Stimulated activated effector memory CD8-positive, alpha-beta T cell treated with anti-CD3 and anti-CD28 coated beads, Interleukin-12 subunit alpha, Interleukin-12 subunit beta, amount 100 ng/mL, for 72 hours (primary cell): ENCODE data around the gene RGPD6.
"Not testable (repeated sequence)": the region's sequence is repeated elsewhere in the genome, so short reads cannot be mapped to it uniquely, and the experiment has no call there.

Source experiments
- ATAC-seq: fragments of 150-1000 bp; cut with Tn5 transposase; 2 replicates; pipeline ENCODE4 v1.10.0; 2021
- DNase-seq, 2 donors: peaks; one replicate each; pipeline ENCODE4 v3.0.0; 2021 to 2022; ENCODE audit warnings: low spot score in 2 of 2
- H3K27ac Mint-ChIP-seq: one replicate; pipeline ENCODE4 v1.8.0; 2022; ENCODE audit warnings: mild to moderate bottlenecking, mixed read lengths
- H3K36me3 Mint-ChIP-seq: one replicate; pipeline ENCODE4 v1.8.0; 2022; ENCODE audit warnings: mild to moderate bottlenecking, mixed read lengths
- H3K4me1 Mint-ChIP-seq: one replicate; pipeline ENCODE4 v1.8.0; 2022; ENCODE audit warnings: mixed read lengths
- H3K4me3 Mint-ChIP-seq: one replicate; pipeline ENCODE4 v1.8.0; 2022; ENCODE audit warnings: mild to moderate bottlenecking, mixed read lengths
- H3K9me3 Mint-ChIP-seq: one replicate; pipeline ENCODE4 v1.8.0; 2022; ENCODE audit warnings: mixed read lengths

The RGPD6 gene

DNA sequence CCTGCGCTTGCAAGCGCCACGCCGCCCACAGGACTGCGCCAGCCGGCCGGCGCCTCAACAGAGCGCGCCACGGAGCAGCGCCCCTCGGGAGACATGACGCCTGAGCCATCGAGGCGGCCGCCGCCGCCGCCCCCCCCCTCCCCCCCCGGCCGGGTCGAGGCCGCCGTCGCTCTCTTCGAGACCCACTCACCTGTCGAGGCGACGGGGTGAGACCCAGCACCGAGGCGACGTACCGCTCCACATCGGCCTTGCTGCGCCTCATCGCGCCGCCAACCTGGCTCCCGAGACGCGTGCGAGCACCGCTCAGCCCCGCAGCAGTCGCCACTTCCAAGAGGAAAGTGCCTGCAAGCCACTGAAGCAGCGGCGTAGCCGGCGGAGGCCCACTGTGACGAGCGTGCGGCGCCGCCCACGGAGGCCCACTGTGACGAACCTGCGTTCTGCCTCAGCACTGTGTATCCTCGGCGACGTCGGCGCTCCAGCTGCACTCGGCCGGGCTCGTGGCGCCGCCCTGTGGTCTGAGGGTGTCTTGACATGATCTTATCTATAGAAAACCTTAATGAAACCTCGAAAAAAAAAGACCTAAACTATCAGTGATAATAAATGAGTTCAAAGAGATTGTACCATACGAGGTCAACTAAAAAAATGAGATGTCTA is at the start of gene RGPD6:
Gene RGPD6 (minus strand): TSS at position 460 of the 654 bp plus-strand sequence. CDS start 198 bp downstream, at position 262.
- H3K9me3 Mint-ChIP-seq, DNase-seq, H3K4me1 Mint-ChIP-seq, H3K4me3 Mint-ChIP-seq, H3K27ac Mint-ChIP-seq, H3K36me3 Mint-ChIP-seq: not testable (repeated sequence)
- peak; percentile 100 for ATAC-seq

- H3K27ac Mint-ChIP-seq, H3K9me3 Mint-ChIP-seq, DNase-seq, H3K4me1 Mint-ChIP-seq, H3K36me3 Mint-ChIP-seq, H3K4me3 Mint-ChIP-seq: not testable (repeated sequence)
- peak; percentile 24 for ATAC-seq
Observed at GRCh38 chr2:110619326-110619939, 42.4 kb upstream of the RGPD6 start.

DNA sequence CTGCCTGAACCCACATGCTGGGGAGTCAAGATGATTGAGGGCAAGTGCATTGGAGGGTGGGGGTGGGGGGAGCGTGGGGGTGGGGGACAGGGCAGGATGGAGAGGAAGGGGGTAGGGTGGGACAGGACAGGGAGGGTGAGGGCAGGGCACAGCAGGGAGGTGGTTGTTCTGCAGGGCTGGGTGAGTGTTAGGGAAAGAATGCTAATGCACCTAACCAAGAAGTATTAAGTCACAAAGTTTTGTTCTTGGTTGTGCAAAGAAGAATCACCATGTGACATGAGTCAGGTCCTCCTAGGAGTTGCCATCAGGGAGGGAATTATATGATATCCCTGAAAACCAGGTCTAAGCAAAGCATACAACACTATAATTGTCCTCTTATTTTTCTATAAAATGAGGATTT is 36.9 kb upstream of the RGPD6 start:
- not testable (repeated sequence) for H3K4me1 Mint-ChIP-seq, H3K36me3 Mint-ChIP-seq, ATAC-seq

GRCh38 chr2:110610613-110611250 is 33.7 kb upstream of the RGPD6 start:
- not testable (repeated sequence) for H3K4me1 Mint-ChIP-seq, H3K9me3 Mint-ChIP-seq, H3K4me3 Mint-ChIP-seq, DNase-seq, H3K36me3 Mint-ChIP-seq, H3K27ac Mint-ChIP-seq
- peak; percentile 68 for ATAC-seq

More for the DNA sequence above, 36.9 kb upstream of the RGPD6 start:
- H3K9me3 Mint-ChIP-seq, DNase-seq, H3K4me3 Mint-ChIP-seq, H3K27ac Mint-ChIP-seq: not testable (repeated sequence)

DNA sequence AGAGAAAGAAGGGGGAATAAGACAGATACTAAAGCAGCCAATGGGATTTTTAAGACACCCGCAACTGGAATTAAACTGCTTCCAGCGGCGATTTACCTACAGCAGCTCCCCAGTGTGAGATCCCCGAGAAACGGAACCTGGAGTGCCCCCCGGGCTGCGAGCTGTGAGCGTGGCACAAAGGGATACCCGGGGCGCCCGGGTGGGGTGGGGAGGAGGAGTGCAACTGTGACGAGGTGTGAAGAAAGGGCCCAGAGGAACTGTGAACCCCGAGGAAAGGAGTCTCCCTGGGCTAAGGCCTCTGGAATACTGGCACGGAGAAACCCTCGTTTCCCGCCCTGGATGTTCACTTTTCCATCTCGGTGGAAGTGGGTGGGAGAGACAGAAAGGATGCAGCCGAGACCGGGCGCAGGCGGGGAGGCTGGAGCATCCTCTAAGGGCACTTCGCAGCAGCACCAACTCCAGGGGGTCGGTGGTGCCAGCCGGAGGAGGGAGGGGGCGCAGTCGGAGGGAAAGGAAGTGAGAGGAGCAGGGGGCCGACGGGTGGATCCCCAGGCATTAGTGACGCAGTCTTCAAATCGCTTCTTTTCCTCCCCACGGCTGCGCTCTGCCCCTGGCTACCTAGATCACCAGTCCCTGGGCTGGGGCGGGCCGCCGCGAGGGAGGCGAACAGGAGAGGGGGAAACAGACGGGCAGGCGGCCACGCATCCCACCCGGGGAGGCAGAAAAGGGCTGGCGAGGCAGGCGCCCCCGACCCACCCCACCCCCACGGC is 33.0 kb upstream of the RGPD6 start:
- DNase-seq, H3K4me3 Mint-ChIP-seq, H3K36me3 Mint-ChIP-seq, H3K27ac Mint-ChIP-seq, H3K9me3 Mint-ChIP-seq, H3K4me1 Mint-ChIP-seq: not testable (repeated sequence)
- peak; percentile 60 for ATAC-seq

DNA sequence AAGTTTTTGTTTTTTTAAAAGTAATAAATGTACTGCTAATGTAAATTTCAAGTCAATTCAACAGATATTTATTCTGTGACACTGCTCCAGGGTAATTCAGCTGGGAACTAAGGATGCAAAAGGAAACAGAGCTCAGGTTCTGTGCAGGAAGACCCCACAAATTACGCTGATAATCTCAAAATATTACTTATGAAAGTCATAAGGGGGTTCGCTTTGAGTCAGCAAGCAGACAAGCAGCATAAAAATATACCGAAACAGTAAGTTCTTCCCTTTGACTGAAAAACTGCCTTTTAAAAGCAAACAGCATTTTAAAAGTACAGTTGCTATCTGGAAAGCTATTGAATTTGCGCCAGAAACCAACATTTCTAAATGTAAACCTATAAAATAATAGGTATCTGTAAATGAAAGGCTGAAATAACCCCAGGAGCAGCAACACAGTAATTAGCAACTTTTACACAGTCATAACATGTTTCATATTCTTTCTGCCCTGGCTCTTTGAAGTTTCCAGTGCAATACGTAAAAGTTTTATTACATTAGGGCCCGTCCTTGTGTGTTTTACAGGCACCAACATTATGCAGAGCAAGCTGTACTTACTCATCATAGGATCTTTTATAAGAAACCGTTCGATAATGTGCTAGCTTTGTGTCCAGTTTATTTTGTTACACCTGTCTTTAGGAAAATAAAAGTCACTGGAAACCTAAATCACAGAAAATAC is 31.9 kb upstream of the RGPD6 start:
- not testable (repeated sequence) for H3K9me3 Mint-ChIP-seq, DNase-seq, H3K4me1 Mint-ChIP-seq, H3K4me3 Mint-ChIP-seq, H3K36me3 Mint-ChIP-seq, H3K27ac Mint-ChIP-seq
- ATAC-seq, result peak; percentile 38

GRCh38 chr2:110605057-110605456 is 28.0 kb upstream of the RGPD6 start:
- H3K36me3 Mint-ChIP-seq, H3K4me3 Mint-ChIP-seq, DNase-seq, H3K4me1 Mint-ChIP-seq, H3K9me3 Mint-ChIP-seq, H3K27ac Mint-ChIP-seq: not testable (repeated sequence)
- ATAC-seq, result peak; percentile 39

DNA sequence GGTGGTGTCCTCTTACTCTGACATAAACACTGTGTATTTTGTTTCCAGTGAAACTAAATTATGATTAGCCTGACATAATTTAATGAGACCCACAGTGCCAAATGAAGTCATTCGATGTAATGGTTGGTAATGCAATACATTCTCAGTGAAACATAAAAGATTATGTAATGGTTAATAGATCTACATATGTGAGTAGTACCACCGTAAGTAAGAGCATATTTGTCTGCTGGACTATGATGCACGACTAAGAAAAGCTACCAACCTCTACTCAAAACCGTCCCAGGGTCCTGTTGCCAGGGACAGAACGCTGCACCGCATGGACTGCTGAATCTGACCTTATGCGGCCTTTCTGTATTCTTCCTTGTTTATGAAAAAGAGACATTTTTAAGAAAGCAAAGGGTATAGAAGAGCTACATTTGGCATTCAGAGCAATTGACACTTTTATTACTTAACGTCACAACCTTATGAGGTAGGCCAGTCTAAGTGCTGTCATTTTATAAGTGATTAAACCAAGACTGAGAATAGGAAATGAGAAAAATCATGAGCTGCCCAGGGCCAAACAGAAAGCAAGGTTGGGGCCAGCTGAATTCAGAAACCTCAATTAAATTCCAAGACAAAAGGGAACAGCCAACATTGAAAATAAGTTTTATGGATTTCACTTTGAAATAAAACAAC is 27.0 kb upstream of the RGPD6 start:
- ATAC-seq, H3K27ac Mint-ChIP-seq, H3K4me3 Mint-ChIP-seq, DNase-seq, H3K4me1 Mint-ChIP-seq, H3K36me3 Mint-ChIP-seq, H3K9me3 Mint-ChIP-seq: not testable (repeated sequence)

GRCh38 chr2:110602139-110602538 is 25.1 kb upstream of the RGPD6 start:
- H3K27ac Mint-ChIP-seq, DNase-seq, H3K4me3 Mint-ChIP-seq, H3K4me1 Mint-ChIP-seq, H3K36me3 Mint-ChIP-seq, H3K9me3 Mint-ChIP-seq, ATAC-seq: not testable (repeated sequence)

- H3K4me1 Mint-ChIP-seq, H3K36me3 Mint-ChIP-seq, DNase-seq, H3K4me3 Mint-ChIP-seq, H3K9me3 Mint-ChIP-seq, H3K27ac Mint-ChIP-seq: not testable (repeated sequence)
- peak; percentile 62 for ATAC-seq
Observed at GRCh38 chr2:110591973-110592372, 15.0 kb upstream of the RGPD6 start.

- not testable (repeated sequence) for H3K4me1 Mint-ChIP-seq, ATAC-seq, H3K36me3 Mint-ChIP-seq
Observed at GRCh38 chr2:110589677-110590330, 12.8 kb upstream of the RGPD6 start.

DNA sequence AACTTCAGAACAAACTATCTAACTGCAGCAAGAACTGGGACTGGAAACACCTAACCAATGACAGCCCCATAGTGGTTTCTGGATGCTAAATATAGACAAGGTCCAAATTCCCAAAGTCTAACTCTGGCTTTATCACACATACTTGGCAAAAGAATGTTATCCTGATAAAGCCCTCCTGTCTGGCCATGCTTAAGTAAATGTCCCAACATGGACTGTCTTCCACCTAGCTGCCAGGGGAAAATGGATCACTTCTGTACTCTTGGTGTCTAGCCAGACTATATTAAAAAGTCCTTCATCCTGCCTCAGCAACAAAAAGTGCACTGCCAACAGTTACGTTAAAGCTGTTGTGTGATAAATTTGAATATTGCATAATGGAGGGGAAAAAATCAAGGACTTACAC is 11.5 kb upstream of the RGPD6 start:
- DNase-seq, H3K4me3 Mint-ChIP-seq, H3K27ac Mint-ChIP-seq, H3K9me3 Mint-ChIP-seq, H3K4me1 Mint-ChIP-seq, H3K36me3 Mint-ChIP-seq, ATAC-seq: not testable (repeated sequence)

More at GRCh38 chr2:110589677-110590330, 12.8 kb upstream of the RGPD6 start:
- DNase-seq, H3K4me3 Mint-ChIP-seq, H3K27ac Mint-ChIP-seq, H3K9me3 Mint-ChIP-seq: not testable (repeated sequence)

DNA sequence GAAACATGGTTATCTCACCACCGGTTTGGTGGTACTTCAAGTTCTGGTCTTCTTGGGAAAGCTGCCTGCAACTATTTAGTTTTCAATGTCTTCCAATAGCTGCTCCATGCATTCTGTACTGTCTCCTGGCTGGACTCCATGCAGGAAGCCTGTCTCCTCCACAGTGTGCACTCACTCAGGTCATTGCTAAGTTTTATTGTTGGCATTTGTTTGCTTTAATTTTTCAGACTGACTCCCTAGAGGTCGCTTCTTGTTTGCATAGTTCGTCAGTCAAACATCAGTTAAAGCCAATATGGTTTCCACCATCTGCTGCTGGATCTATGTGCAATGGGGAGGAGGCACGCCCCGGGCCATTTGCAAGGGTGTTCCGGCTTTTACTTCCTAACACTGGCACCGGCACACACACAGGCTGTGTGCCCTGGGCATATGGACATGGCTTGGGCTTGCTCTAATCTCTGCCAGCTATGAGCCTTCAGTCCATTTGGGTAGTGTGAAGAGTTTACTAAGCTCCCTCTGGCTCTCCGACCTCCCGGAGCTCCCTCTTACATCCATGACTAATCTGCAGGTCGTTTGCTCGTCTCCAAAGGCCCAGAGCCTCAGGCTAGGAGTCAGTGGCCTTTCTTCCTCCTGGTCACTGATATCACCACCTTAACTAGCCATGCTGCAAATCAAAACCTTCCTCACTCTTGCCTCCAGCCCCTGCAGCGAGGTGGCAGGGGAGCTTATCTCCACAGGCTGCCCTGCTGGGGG is 2.4 kb upstream of the RGPD6 start:
- not testable (repeated sequence) for ATAC-seq, H3K27ac Mint-ChIP-seq, H3K4me1 Mint-ChIP-seq, DNase-seq, H3K36me3 Mint-ChIP-seq, H3K9me3 Mint-ChIP-seq, H3K4me3 Mint-ChIP-seq
